Kidney capillary endothelial cell (primary cell): ENCODE measurements around the gene MAP3K15.

Experiments used
- DNase-seq: peaks from one replicate; pipeline ENCODE4 v3.0.0-alpha.2; 2018; ENCODE audit warnings: low spot score

MAP3K15 gene

DNA sequence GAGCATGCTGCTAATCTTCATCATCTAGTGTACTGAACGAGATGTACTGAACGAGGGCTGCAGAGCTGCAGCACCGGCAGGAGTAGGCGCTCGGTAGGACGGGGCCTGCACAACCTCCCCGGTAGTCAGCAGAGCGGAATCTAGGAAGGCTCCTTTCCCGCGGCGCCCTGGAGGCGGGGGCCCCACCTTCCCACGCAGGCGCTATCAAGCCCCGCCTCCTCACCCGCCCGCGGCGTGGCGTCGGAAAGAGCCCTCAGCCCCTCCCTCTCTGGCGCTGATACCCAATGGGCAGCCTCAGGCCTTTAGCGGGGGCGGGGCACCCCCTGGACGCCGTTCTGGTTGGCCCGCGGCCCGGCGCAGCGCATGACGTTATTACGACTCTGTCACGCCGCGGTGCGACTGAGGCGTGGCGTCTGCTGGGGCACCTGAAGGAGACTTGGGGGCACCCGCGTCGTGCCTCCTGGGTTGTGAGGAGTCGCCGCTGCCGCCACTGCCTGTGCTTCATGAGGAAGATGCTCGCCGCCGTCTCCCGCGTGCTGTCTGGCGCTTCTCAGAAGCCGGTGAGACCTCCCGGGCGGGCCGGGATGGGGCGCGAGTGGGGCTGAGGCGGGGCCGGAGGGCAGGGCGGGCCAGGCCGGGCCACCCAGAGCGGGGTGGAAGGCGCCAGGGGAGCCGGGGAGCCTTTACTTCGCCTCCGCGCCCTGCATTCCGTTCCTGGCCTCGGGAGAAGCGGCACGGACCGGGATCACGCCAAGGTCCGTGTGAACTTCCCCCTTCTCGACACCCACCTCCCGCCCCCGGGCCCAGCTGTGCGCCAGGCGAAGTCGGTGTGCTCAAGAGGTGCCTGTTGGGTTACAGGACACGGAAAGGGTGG is 171.5 kb downstream of the MAP3K15 start, which contains the start of gene PDHA1:
TSS of gene PDHA1 (plus strand) at position 393 of the 874 bp plus-strand sequence. CDS start at position 504, 111 bp downstream.
- DNase-seq: peak; percentile 71

DNA sequence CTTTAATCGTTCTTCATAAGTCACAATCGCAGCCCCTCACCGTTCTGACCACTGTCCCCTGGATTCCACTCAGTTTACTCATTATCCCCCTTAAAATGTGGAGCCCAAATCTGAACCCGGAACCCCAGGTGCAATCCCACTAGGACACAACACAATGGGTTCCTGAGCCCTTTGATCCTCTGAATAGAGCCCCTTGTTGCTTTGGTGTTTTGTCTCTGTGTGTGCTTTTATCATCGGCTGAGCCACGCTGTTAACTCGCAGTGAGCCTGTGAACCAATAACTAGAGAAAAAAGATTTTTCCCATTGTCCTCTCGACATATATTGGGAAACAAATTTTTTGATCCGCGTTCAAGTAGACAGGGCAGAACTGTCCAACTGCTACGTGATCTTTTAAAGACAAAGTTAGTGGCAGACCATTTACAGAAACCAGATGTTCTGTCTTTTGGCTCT is 172.2 kb downstream of the MAP3K15 start:
- DNase-seq: no peak

DNA sequence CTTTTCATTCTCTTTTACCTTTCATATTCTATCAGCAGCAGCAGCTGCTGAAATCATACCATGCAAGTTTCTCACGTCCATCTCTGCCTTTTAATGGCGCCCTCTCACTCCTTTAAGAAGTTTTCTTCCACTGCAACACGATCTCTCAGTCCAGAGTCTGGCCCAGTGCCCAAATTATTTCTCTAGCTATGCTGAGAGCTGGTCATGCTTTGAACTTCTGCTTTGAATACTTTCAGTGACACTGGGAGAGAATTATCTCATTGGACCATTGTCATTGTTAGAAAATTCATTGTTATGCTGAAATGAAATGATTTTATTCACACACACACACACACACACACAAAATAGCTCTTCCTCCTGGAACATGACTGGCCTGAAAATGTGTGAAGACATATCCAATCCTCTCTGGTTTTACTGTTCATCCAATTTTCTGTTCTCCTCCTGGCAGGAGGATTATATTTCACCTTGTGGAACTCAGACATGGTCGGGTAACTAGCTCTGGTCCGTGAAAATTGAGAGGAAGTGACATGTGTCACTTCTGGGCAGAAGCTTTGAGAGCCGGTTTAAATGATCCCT is 172.9 kb downstream of the MAP3K15 start:
- no peak for DNase-seq

DNA sequence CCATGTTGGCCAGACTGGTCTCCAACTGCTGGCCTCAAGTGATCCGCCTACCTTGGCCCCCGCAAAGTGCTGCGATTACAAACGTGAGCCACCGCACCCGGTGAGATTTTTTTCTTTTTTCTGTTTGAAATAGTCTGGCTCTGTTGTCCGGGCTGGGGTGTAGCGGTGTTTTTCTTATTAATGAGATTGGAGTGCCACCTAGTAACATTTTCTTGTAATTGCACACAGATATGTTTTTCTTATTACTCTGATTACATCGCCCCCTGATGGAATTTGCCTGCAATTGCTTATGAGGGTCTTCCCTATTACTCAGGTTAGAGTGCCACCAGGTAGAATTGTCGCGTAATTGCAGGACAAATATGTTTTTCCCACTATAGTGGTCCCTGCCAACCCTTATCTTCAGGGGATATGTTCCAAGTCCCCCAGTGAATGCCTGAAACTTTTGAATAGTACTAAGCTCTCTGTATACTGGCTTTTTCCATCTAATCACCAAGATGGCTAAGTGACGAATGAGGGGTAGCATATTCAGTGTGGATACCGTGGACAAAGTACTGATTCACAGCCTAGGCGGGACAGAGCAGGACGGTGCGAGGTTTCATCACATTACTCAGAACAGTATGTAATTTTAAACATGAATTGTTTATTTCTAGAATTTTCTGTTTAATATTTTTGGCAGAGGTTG is 180.2 kb downstream of the MAP3K15 start:
- DNase-seq: peak; percentile 33

DNA sequence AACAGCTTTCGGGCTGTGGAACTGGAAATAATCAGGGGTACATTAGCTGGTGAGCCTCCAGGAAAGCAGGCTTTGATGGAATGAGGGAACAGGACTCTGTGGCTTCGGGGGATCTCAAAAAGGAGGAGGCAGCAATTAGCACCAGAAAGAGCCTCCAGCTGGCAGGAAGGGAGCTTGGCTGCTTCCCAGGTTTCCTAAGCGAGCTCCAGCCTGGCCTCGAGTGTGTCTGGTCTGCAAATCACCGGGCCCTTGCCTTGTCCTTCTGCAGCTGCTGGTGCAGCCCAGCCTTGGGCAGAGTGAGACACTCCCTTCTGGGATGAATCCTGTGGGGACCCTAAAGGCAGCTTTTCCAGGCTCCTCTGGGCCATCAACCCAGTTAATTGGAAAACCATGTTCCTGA is 182.3 kb downstream of the MAP3K15 start:
- DNase-seq: no peak

DNA sequence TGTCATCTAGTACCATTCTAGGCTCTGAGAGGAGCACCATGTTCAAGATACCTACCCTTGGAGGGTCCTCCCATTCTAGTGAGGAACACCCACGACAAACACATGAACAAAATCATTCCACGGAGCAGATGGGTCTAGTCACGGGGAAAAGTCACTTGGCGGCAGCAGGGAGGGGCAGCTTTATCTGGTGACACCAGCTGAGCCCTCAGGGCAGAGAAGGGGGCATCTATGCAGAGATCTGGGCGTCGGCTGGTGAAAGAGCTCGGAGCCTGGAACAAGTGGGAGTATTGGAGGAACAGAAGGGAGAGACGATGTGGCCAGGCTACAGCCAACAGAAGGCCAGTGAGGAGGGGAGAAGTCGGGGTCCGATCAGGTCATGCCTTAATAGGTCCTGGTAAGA is 183.5 kb downstream of the MAP3K15 start:
- DNase-seq: no peak

DNA sequence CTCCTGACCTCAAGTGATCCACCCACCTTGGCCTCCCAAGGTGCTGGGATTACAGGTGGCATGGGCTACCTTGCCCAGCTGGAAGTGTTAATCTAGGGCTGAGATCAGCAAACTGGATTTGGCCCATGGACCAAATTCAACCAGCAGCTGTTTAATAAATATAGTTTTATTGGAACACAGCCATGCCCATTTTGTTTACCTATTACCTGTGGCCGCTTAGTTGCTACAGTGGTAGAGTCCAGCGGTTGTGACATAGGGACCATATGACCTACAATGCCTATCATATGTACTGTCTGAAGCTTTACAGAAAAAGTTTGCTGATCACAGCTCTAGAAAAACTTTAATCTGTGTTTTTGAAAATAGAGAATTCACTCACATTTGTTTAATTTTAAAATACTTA is 188.7 kb downstream of the MAP3K15 start:
- no peak for DNase-seq
